IPS DF 19.7 (cell line): ENCODE results near the gene PLEKHG4B.
"Not testable (repeated sequence)": the region's sequence is repeated elsewhere in the genome, so short reads cannot be mapped to it uniquely, and the experiment has no call there.

Experiments
- DNase-seq: peaks from one replicate; pipeline ENCODE4 v3.0.0-alpha.2; 2013; ENCODE audit warnings: low read depth, low spot score

The PLEKHG4B gene, protein sequence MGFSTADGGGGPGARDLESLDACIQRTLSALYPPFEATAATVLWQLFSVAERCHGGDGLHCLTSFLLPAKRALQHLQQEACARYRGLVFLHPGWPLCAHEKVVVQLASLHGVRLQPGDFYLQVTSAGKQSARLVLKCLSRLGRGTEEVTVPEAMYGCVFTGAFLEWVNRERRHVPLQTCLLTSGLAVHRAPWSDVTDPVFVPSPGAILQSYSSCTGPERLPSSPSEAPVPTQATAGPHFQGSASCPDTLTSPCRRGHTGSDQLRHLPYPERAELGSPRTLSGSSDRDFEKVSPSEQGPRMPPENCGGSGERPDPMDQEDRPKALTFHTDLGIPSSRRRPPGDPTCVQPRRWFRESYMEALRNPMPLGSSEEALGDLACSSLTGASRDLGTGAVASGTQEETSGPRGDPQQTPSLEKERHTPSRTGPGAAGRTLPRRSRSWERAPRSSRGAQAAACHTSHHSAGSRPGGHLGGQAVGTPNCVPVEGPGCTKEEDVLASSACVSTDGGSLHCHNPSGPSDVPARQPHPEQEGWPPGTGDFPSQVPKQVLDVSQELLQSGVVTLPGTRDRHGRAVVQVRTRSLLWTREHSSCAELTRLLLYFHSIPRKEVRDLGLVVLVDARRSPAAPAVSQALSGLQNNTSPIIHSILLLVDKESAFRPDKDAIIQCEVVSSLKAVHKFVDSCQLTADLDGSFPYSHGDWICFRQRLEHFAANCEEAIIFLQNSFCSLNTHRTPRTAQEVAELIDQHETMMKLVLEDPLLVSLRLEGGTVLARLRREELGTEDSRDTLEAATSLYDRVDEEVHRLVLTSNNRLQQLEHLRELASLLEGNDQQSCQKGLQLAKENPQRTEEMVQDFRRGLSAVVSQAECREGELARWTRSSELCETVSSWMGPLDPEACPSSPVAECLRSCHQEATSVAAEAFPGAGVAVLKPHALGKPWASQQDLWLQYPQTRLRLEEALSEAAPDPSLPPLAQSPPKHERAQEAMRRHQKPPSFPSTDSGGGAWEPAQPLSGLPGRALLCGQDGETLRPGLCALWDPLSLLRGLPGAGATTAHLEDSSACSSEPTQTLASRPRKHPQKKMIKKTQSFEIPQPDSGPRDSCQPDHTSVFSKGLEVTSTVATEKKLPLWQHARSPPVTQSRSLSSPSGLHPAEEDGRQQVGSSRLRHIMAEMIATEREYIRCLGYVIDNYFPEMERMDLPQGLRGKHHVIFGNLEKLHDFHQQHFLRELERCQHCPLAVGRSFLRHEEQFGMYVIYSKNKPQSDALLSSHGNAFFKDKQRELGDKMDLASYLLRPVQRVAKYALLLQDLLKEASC (N-terminal part only)

DNA sequence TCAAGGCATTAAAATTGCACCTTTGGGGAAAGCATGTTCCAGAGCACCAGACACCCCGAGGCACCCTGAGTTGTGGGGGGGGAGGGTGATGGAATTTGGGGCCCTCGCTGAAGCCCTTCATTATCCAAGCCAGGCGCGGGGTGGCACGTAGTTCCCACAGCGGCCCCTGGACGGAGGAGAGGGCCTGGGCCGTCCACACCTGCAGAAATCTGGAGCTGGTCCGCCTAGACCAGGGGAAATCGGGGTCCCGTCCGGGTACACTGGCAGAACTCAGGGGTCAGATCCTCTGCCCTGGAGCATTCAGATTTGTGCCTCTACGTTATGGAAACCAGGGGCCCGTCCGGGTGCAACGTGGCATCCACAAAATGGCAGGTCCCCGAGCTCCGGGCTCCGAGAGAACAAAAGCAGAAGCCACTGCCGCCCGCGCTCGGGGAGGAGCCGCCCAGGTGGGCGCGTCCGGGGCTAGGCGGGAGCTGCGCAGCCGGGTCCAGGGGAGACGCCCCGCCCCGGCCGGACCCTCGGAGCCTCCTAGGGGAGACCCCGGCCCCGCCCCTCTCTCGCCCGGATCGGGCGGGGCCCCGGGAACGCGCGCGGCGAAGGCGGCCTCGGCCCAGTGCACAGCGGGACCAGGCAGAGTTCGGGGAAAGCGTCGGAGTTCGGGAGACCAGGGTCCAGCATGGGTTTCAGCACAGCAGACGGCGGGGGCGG, at the start of gene PLEKHG4B:
PLEKHG4B (plus strand) TSS at position 613 of the 708 bp plus-strand sequence; CDS start at position 677, 64 bp downstream.
- peak; percentile 48 for DNase-seq

- no peak for DNase-seq
Measured at GRCh38 chr5:42250-42649, 49.7 kb upstream of the PLEKHG4B start.

GRCh38 chr5:48192-48591, 43.8 kb upstream of the PLEKHG4B start:
- no peak for DNase-seq

DNA sequence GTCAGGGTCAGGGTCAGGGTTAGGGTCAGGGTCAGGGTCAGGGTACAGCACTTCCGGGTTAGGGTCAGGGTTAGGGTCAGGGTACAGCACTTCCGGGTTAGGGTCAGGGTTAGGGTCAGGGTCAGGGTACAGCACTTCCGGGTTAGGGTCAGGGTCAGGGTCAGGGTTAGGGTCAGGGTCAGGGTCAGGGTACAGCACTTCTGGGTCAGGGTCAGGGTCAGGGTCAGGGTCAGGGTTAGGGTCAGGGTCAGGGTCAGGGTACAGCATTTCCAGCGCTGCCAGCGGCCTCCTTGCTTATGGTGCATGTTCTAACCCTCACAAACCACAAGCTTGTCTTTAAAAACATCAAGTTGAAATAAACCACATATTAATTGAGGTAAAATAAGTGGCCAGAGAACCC, 42.4 kb upstream of the PLEKHG4B start:
- not testable (repeated sequence) for DNase-seq

GRCh38 chr5:49953-50544, 41.9 kb upstream of the PLEKHG4B start:
- no peak for DNase-seq

DNA sequence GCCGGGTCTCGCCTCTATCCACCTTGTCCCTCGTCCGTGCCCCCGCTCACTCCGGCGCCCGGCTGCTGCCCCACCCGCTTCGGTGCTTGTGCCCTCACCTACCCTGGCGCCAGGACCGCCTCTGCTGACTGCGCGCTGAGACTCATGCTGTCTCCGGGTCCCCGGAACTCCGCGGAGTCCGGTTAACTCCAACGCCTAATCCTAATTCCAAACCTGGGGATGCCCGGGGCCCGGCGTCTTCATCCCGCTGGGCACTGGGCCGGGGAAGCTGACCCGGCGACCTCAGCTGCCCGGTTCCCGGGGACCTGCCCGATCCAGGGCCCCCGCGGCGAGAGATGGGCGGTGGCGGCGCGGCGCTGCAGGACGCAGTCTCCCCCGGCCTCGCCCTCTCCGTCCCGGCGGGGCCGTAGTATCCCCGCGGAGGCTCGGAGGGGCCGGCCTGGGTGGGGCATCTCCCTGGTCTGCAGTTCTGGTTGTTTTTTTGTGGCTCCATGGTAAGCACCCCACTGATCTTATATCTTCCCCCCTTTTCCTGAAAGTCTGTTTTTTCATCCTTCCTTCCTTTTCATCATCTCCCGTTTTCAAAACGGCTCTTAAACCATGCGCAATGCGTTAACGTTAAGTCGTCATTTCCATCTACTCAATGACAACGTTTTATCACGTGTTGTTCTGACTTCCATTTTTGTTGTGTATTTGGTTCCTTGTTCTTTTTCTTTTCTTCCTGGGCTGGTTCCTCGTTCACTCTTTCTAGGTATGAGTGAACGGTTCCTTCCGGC, 41.1 kb upstream of the PLEKHG4B start:
- DNase-seq = no peak

DNA sequence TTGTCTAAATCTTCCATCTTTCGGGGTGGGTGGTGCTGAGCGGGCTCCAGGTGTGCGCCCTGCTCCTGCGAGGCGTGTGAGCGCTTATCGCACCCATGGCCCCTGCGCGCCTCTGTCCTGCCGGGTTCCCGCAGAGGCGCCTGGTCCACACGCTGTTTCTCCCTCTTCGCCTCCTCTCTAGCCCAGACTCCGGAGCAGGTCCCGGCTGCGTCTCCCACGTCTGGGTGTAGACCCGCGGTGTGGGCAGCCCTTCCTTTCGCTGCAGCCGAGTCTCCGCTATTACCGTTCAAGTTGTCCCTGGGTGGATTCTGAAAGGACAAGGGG, 40.5 kb upstream of the PLEKHG4B start:
- DNase-seq = no peak

DNA sequence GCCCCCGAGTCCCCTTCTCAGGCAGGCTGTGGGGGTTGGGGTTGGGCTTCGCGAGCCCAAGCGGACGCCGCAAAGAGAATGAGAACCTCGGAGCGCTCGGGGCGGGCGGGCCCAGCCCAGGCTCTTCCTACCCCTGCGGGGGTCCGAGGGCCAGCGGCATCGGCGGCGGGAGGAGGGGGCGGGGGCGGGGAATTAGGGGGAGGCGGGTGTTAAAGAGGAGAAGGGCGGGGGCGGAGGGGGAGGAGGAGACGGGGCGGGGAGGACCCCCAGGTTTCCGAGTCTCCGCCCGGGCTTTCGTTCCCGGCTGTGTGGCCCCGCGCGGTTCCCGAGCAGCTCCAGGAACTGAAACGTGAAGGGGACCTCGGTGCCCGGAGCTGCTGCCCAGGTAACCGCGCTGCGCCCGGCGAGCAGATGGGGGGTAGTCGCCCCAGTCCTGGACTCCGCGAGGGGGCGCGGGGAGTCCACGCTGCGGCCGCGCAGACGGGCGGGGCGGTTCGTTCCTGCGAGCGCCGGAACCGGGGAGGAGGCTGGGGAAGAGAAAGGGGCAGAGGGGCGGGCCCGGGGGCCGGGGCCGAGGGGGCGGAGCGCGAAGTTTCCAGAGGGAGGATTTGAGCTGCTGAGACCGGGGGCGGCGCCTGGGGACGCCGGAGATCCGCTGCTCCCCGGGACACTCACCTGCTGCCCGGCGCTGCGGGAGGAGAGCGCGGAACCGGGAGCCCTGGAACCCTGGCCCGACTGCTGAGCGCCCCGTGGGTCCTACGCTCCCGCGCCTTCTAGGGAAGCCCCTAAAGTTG, 38.4 kb upstream of the PLEKHG4B start:
- DNase-seq = no peak

- DNase-seq = no peak
Measured at GRCh38 chr5:54175-54730, 37.7 kb upstream of the PLEKHG4B start.

DNA sequence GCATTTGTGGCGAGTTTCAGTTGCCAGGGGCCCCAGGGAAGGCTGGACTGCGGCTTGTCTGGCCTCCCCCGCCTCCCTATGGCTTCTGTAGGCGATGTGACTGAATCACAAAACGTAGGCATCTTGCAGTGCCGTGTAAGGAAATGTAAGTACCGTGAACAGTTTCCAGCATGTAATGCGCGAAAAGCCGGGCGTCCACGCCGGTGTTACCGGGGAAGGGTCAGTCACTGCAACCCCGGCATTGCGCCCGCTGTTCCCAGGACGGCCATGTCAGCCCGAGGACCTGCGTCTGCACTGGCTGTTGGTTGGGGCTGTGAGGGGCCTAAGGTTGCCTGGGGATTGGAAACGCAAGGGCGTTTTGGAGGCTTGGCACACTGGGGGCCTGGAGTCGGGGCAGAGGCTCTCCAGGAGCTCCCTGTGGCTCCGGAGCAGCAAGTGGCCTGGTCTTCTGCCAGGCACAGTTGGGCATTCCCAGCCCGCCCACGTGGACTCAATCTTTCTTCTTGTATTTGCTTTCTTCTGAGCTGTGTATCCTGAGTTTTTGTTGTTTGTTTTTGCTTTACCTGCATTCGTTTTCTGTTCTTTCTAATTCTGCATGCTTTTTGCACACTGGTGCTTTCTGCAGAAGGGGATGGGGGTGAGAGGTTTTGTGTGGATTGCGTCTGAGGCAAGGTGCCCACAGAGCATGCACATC, 36.9 kb upstream of the PLEKHG4B start:
- DNase-seq = no peak

- DNase-seq = no peak
Measured at GRCh38 chr5:56561-57290, 35.2 kb upstream of the PLEKHG4B start.

- not testable (repeated sequence) for DNase-seq
Measured at GRCh38 chr5:60250-60649, 31.7 kb upstream of the PLEKHG4B start.

DNA sequence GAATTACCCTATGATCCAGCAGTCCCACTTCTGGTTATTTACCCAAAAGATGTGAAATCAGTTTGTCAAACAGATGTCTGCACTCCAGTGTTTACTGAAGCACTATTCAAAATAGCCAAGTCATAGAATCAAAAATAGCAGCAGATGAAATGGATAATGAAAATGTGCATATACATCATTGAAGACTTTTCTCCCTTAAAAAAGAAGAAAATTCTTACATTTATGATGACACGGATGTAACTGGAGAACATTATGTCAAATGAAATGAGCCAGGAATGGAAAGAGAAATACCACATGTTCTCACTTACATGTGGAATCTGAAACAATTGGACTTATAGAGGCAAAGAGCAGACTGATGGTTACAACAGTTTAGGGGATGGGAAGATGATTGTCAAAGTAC, 21.5 kb upstream of the PLEKHG4B start:
- DNase-seq = no peak

GRCh38 chr5:72316-73180, 19.4 kb upstream of the PLEKHG4B start:
- not testable (repeated sequence) for DNase-seq

DNA sequence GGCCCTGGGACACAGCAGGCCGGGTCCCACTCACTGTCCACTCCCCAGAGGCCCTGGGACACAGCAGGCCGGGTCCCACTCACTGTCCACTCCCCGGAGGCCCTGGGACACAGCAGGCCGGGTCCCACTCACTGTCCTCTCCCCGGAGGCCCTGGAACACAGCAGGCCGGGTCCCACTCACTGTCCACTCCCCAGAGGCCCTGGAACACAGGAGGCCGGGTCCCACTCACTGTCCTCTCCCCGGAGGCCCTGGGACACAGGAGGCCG, 18.9 kb upstream of the PLEKHG4B start:
- not testable (repeated sequence) for DNase-seq

- no peak for DNase-seq
Measured at GRCh38 chr5:73768-74502, 18.0 kb upstream of the PLEKHG4B start.
